HL-60 (cell line): ENCODE measurements around the gene PTPRG.

Experiments
- GABPA ChIP-seq: IDR thresholded peaks from 2 replicates; pipeline ENCODE4 v1.6.1; 2012; ENCODE audit warnings: low read depth
- TF ChIP-seq, protein P1 (sequence below): IDR thresholded peaks from one replicate; pipeline ENCODE4 v1.5.1; 2011; ENCODE audit warnings: low read length, control low read depth, inconsistent platforms; ENCODE audit not compliant: insufficient read depth

DNA sequence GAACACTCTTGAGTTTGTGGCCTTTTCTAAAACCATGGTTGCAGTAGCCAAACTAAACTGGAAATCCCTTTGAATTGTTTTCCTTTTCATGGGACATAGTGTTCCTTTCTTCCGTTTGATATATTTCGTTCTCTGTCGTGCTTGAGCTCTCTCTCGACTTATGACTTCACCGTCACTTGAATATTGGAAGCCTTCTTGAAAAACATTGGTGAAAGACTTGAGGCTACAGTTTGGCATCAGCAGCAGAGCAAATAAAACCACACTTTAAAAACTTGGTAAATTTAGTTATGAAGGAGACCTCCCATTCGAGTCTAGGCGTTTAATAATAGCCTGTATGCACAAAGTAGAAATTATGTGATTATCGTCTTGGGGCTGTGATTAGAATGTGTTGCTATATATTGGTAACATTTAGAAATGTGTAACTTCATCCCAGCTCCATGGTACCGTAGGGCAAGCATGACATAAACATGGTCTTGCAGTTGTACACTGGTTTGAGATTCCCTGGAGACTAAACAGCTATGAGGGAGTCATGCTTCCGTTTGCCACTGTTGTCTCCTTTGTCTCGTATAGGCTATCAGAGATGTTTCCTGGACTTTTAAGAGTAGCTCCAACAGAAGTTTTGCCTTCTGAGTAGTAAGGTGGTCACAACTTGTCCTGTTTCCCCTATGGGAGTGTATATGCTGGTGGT lies 122.3 kb downstream of the PTPRG start:
- TF ChIP-seq, protein P1, sequence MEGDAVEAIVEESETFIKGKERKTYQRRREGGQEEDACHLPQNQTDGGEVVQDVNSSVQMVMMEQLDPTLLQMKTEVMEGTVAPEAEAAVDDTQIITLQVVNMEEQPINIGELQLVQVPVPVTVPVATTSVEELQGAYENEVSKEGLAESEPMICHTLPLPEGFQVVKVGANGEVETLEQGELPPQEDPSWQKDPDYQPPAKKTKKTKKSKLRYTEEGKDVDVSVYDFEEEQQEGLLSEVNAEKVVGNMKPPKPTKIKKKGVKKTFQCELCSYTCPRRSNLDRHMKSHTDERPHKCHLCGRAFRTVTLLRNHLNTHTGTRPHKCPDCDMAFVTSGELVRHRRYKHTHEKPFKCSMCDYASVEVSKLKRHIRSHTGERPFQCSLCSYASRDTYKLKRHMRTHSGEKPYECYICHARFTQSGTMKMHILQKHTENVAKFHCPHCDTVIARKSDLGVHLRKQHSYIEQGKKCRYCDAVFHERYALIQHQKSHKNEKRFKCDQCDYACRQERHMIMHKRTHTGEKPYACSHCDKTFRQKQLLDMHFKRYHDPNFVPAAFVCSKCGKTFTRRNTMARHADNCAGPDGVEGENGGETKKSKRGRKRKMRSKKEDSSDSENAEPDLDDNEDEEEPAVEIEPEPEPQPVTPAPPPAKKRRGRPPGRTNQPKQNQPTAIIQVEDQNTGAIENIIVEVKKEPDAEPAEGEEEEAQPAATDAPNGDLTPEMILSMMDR: no peak
- no peak for TF ChIP-seq GABPA
